ENCODE measurements around the gene MEGF9.
"Not testable (repeated sequence)": the region's sequence is repeated elsewhere in the genome, so short reads cannot be mapped to it uniquely, and the experiment has no call there.

Gene MEGF9

GRCh38 chr9:120648581-120649197 lies 65.6 kb downstream of the MEGF9 start:
- TF ChIP-seq CTCF (IDR thresholded peaks at IDR 0.05; ENCODE audit: low read depth, low read length, missing control alignments): no peak
- in situ Hi-C loops (cut with HindIII; ENCODE audit: low sequenced_read_pairs): no loop called here

GRCh38 chr9:120646948-120647347 lies 67.3 kb downstream of the MEGF9 start:
- no peak overlapping the region for H3K4me3 ChIP-seq (ENCODE audit: low read depth, low read length)
- TF ChIP-seq CTCF (IDR thresholded peaks at IDR 0.05; ENCODE audit: low read depth, low read length, missing control alignments): no peak
- in situ Hi-C loops (cut with HindIII; ENCODE audit: low sequenced_read_pairs): no loop called here
- no peak for DNase-seq (ENCODE audit: low read depth)

More at GRCh38 chr9:120648581-120649197, 65.6 kb downstream of the MEGF9 start:
- no peak overlapping the region for H3K4me3 ChIP-seq (ENCODE audit: low read depth, low read length)
- DNase-seq (ENCODE audit: low read depth): no peak

- in situ Hi-C loops (cut with HindIII; ENCODE audit: low sequenced_read_pairs): no loop called here
- TF ChIP-seq CTCF (IDR thresholded peaks at IDR 0.05; ENCODE audit: low read depth, low read length, missing control alignments): no peak
- DNase-seq (ENCODE audit: low read depth): no peak
- H3K4me3 ChIP-seq (ENCODE audit: low read depth, low read length): no peak overlapping the region
These were observed 68.5 kb downstream of the MEGF9 start for GRCh38 chr9:120645760-120646159.

GRCh38 chr9:120643061-120643460 lies 71.2 kb downstream of the MEGF9 start:
- TF ChIP-seq CTCF (IDR thresholded peaks at IDR 0.05; ENCODE audit: low read depth, low read length, missing control alignments): no peak
- DNase-seq (ENCODE audit: low read depth): no peak
- H3K4me3 ChIP-seq (ENCODE audit: low read depth, low read length): no peak overlapping the region
- in situ Hi-C loops (cut with HindIII; ENCODE audit: low sequenced_read_pairs): no loop called here

GRCh38 chr9:120642129-120642770 lies 72.0 kb downstream of the MEGF9 start:
- no peak overlapping the region for H3K4me3 ChIP-seq (ENCODE audit: low read depth, low read length)
- DNase-seq (ENCODE audit: low read depth): no peak
- in situ Hi-C loops (cut with HindIII; ENCODE audit: low sequenced_read_pairs): no loop called here
- TF ChIP-seq CTCF (IDR thresholded peaks at IDR 0.05; ENCODE audit: low read depth, low read length, missing control alignments): no peak

GRCh38 chr9:120640874-120641273 lies 73.4 kb downstream of the MEGF9 start:
- DNase-seq (ENCODE audit: low read depth); H3K4me3 ChIP-seq (ENCODE audit: low read depth, low read length); in situ Hi-C loops (cut with HindIII; ENCODE audit: low sequenced_read_pairs): not testable (repeated sequence)

- H3K4me3 ChIP-seq (ENCODE audit: low read depth, low read length): no peak overlapping the region
- TF ChIP-seq CTCF (IDR thresholded peaks at IDR 0.05; ENCODE audit: low read depth, low read length, missing control alignments): no peak
- in situ Hi-C loops (cut with HindIII; ENCODE audit: low sequenced_read_pairs): no loop called here
- DNase-seq (ENCODE audit: low read depth): no peak
These were observed 73.9 kb downstream of the MEGF9 start for GRCh38 chr9:120640380-120640779.

Measured in astrocyte of the cerebellum (primary cell).